MM.1S (cell line): ENCODE measurements around the gene ODF2L.

Experiments
- DNase-seq: peaks from one replicate; pipeline ENCODE4 v3.0.0-alpha.2; 2015
- H2AFZ ChIP-seq: fragments of 300-600 bp; sonication (generic); 2 replicates; pipeline ENCODE4 v1.6.0; 2016; ENCODE audit warnings: antibody characterized with exemption, low read length
- H3F3A ChIP-seq: fragments of 300-600 bp; sonication (generic); 2 replicates; pipeline ENCODE4 v1.6.1; 2016; ENCODE audit warnings: mild to moderate bottlenecking, antibody characterized with exemption, low read length, moderate library complexity, mixed read lengths; ENCODE audit not compliant: insufficient read depth
- H3K27ac ChIP-seq: fragments of 300-600 bp; sonication (generic); 2 replicates; pipeline ENCODE4 v1.5.1; 2016; ENCODE audit warnings: mild to moderate bottlenecking, low read length
- H3K27me3 ChIP-seq: fragments of 300-600 bp; sonication (generic); replicated peaks from 2 replicates; pipeline ENCODE4 v1.6.0; 2016; ENCODE audit warnings: low read length; ENCODE audit not compliant: insufficient read depth
- H3K36me3 ChIP-seq: fragments of 300-600 bp; sonication (generic); replicated peaks from 2 replicates; pipeline ENCODE4 v1.6.1; 2016; ENCODE audit warnings: mild to moderate bottlenecking, low read length, mixed read lengths; ENCODE audit not compliant: insufficient read depth
- H3K4me1 ChIP-seq: fragments of 300-600 bp; sonication (generic); 2 replicates; pipeline ENCODE4 v1.6.1; 2016; ENCODE audit warnings: low read length, mixed read lengths
- H3K4me2 ChIP-seq: fragments of 300-600 bp; sonication (generic); 2 replicates; pipeline ENCODE4 v1.6.0; 2016; ENCODE audit warnings: low read depth, low read length
- H3K4me3 ChIP-seq: fragments of 300-600 bp; sonication (generic); 2 replicates; pipeline ENCODE4 v1.5.1; 2016; ENCODE audit warnings: low read length, mixed read lengths
- H3K79me2 ChIP-seq: fragments of 300-600 bp; sonication (generic); 2 replicates; pipeline ENCODE4 v1.6.1; 2016; ENCODE audit warnings: mixed run types, low read length, mixed read lengths
- H3K9ac ChIP-seq: fragments of 300-600 bp; sonication (generic); 2 replicates; pipeline ENCODE4 v1.6.1; 2016; ENCODE audit warnings: low read length, mixed read lengths
- H3K9me2 ChIP-seq: fragments of 300-600 bp; sonication (generic); replicated peaks from 2 replicates; pipeline ENCODE4 v1.6.1; 2016; ENCODE audit warnings: mild to moderate bottlenecking, low read length, mixed read lengths; ENCODE audit not compliant: insufficient read depth
- H3K9me3 ChIP-seq: fragments of 300-600 bp; sonication (generic); replicated peaks from 2 replicates; pipeline ENCODE4 v1.6.1; 2016; ENCODE audit warnings: mild to moderate bottlenecking, low read length, mixed read lengths; ENCODE audit not compliant: insufficient read depth
- H4K20me1 ChIP-seq: fragments of 300-600 bp; sonication (generic); 2 replicates; pipeline ENCODE4 v1.6.1; 2016; ENCODE audit warnings: mild to moderate bottlenecking, low read length, moderate library complexity, mixed read lengths; ENCODE audit not compliant: insufficient read depth
- EZH2 ChIP-seq: fragments of 300-600 bp; sonication (generic); optimal IDR thresholded peaks from 2 replicates; pipeline ENCODE3; 2017; ENCODE audit warnings: low read depth, mild to moderate bottlenecking, antibody characterized with exemption, low read length, mixed read lengths
- EZH2phosphoT487 ChIP-seq: fragments of 300-600 bp; sonication (generic); IDR thresholded peaks from 2 replicates; pipeline ENCODE4 v1.6.1; 2018; ENCODE audit warnings: antibody characterized with exemption, low read length
- TF ChIP-seq, protein P1 (sequence below): fragments of 300-600 bp; sonication (generic); IDR thresholded peaks from 2 replicates; pipeline ENCODE4 v1.5.1; 2016; ENCODE audit warnings: antibody characterized with exemption, low read length, mixed read lengths

ODF2L gene

GRCh38 chr1:86345042-86345441, 51.1 kb downstream of the ODF2L start:
- peaks cover 9% of the 10 kb centered on the region for H3F3A ChIP-seq
- H3K79me2 ChIP-seq: no peaks in the 10 kb centered on the region
- H2AFZ ChIP-seq: no peak overlapping the region
- no peak for DNase-seq
- TF ChIP-seq, protein P1, sequence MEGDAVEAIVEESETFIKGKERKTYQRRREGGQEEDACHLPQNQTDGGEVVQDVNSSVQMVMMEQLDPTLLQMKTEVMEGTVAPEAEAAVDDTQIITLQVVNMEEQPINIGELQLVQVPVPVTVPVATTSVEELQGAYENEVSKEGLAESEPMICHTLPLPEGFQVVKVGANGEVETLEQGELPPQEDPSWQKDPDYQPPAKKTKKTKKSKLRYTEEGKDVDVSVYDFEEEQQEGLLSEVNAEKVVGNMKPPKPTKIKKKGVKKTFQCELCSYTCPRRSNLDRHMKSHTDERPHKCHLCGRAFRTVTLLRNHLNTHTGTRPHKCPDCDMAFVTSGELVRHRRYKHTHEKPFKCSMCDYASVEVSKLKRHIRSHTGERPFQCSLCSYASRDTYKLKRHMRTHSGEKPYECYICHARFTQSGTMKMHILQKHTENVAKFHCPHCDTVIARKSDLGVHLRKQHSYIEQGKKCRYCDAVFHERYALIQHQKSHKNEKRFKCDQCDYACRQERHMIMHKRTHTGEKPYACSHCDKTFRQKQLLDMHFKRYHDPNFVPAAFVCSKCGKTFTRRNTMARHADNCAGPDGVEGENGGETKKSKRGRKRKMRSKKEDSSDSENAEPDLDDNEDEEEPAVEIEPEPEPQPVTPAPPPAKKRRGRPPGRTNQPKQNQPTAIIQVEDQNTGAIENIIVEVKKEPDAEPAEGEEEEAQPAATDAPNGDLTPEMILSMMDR: no peak
- TF ChIP-seq EZH2phosphoT487: no peak
- TF ChIP-seq EZH2: no peak
- H3K9ac ChIP-seq: no peak overlapping the region
- H3K4me1 ChIP-seq: peaks cover 14% of the 10 kb centered on the region
- no peaks in the 10 kb centered on the region for H3K36me3 ChIP-seq
- no peak overlapping the region for H3K4me2 ChIP-seq
- no peak overlapping the region for H3K4me3 ChIP-seq
- no peaks in the 10 kb centered on the region for H4K20me1 ChIP-seq
- no peak overlapping the region for H3K27ac ChIP-seq
- H3K27me3 ChIP-seq: no peaks in the 10 kb centered on the region
- H3K9me3 ChIP-seq: no peaks in the 10 kb centered on the region
- no peaks in the 10 kb centered on the region for H3K9me2 ChIP-seq

DNA sequence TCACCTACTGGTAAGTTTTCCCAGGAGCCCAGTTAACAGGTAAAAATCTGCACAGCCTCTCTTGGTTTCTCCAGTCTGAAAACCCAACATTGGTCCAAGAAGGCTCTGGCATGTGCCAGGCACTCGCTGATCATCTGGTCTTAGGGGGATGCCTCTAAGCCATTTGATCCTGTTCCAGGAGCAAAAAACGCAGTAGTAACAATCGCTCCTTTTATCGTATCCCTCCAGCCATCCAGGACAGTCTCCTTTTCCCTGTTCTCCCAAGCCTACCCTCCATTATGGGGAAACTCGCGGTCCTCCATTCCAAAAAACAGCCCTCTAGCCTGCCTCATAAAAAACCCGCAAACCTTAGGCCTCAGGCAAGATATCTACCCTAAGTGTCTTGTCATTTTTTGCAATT, 56.2 kb downstream of the ODF2L start:
- no peaks in the 10 kb centered on the region for H3K36me3 ChIP-seq
- no peaks in the 10 kb centered on the region for H3K79me2 ChIP-seq
- H3K27ac ChIP-seq: no peak overlapping the region
- H3F3A ChIP-seq: no peaks in the 10 kb centered on the region
- TF ChIP-seq, protein P1: no peak
- TF ChIP-seq EZH2 (no peak), EZH2phosphoT487 (no peak)
- no peaks in the 10 kb centered on the region for H3K9me2 ChIP-seq
- H3K9me3 ChIP-seq: no peaks in the 10 kb centered on the region
- no peaks in the 10 kb centered on the region for H3K27me3 ChIP-seq
- H2AFZ ChIP-seq: no peak overlapping the region
- no peak overlapping the region for H3K4me2 ChIP-seq
- H3K9ac ChIP-seq: no peak overlapping the region
- no peaks in the 10 kb centered on the region for H4K20me1 ChIP-seq
- no peaks in the 10 kb centered on the region for H3K4me1 ChIP-seq
- no peak overlapping the region for H3K4me3 ChIP-seq
- DNase-seq: no peak

DNA sequence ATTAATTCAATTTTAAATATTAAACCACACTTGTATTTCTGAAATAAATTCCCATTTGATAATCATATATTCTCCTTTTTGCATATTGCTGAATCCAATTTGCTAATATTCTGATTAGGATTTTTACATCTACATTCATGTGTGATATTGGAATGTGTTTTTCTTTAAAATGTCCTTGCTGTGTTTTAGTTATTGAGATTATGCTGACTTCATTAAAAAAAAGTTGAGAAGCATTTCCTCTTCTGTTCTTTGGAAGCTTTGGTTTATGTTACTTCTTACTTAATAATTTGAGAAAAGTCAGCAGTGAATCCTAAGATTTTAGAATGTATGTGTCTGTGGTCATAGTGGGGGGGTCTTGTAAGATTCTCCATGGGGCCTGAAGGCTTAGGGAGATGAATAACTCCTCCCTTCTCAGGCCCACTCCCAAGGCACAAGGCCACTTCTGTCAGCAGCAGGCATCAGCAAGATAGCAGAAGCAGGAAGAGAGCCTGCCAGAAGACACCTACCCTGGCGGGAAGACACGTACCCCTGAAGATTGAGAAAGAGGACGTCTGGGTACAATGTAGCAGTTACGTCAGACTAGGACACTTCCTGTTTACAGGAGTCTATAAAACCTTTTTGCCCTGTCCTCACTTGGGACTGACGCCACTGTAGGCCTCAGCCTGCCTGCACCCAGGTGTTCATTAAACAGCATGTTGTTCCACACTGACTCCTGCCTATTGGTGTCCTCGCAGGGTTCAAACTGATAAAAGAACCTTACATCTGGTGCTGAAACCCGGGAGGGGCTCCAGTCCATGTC, 56.9 kb downstream of the ODF2L start:
- H3K36me3 ChIP-seq: no peaks in the 10 kb centered on the region
- H4K20me1 ChIP-seq: no peaks in the 10 kb centered on the region
- DNase-seq: no peak
- H3K4me2 ChIP-seq: no peak overlapping the region
- no peaks in the 10 kb centered on the region for H3K27me3 ChIP-seq
- no peaks in the 10 kb centered on the region for H3K9me3 ChIP-seq
- no peaks in the 10 kb centered on the region for H3K4me1 ChIP-seq
- no peak overlapping the region for H2AFZ ChIP-seq
- H3K9ac ChIP-seq: no peak overlapping the region
- no peak overlapping the region for H3K4me3 ChIP-seq
- H3F3A ChIP-seq: no peaks in the 10 kb centered on the region
- no peaks in the 10 kb centered on the region for H3K79me2 ChIP-seq
- no peaks in the 10 kb centered on the region for H3K9me2 ChIP-seq
- TF ChIP-seq, protein P1: no peak
- no peak for TF ChIP-seq EZH2
- no peak for TF ChIP-seq EZH2phosphoT487
- H3K27ac ChIP-seq: no peak overlapping the region
